Measurements from ENCODE around the gene PLD5.
"Not testable (repeated sequence)": the region's sequence is repeated elsewhere in the genome, so short reads cannot be mapped to it uniquely, and the experiment has no call there.

Gene PLD5

GRCh38 chr1:242416657-242417056, 107.8 kb downstream of the PLD5 start:
- no peak for DNase-seq

GRCh38 chr1:242412921-242413320, 111.6 kb downstream of the PLD5 start:
- no peak for DNase-seq

GRCh38 chr1:242411901-242412300, 112.6 kb downstream of the PLD5 start:
- DNase-seq, result no peak

GRCh38 chr1:242405947-242406346, 118.5 kb downstream of the PLD5 start:
- DNase-seq, result no peak

GRCh38 chr1:242404296-242404695, 120.2 kb downstream of the PLD5 start:
- no peak for DNase-seq

- DNase-seq, result no peak
Observed at GRCh38 chr1:242402956-242403355, 121.5 kb downstream of the PLD5 start.

GRCh38 chr1:242401937-242402336, 122.6 kb downstream of the PLD5 start:
- DNase-seq, result no peak

GRCh38 chr1:242398351-242398750, 126.1 kb downstream of the PLD5 start:
- DNase-seq, result no peak

GRCh38 chr1:242391896-242392295, 132.6 kb downstream of the PLD5 start:
- no peak for DNase-seq

GRCh38 chr1:242376121-242376520, 148.4 kb downstream of the PLD5 start:
- DNase-seq, result not testable (repeated sequence)

GRCh38 chr1:242350446-242350845, 174.1 kb downstream of the PLD5 start:
- DNase-seq, result not testable (repeated sequence)

- DNase-seq, result no peak
Observed at GRCh38 chr1:242349636-242350035, 174.9 kb downstream of the PLD5 start.

- not testable (repeated sequence) for DNase-seq
Observed at GRCh38 chr1:242330865-242331264, 193.6 kb downstream of the PLD5 start.

GRCh38 chr1:242327381-242327780, 197.1 kb downstream of the PLD5 start:
- not testable (repeated sequence) for DNase-seq

GRCh38 chr1:242321981-242322380, 202.5 kb downstream of the PLD5 start:
- DNase-seq, result not testable (repeated sequence)

- no peak for DNase-seq
Observed at GRCh38 chr1:242318140-242318539, 206.4 kb downstream of the PLD5 start.

GRCh38 chr1:242314865-242315264, 209.6 kb downstream of the PLD5 start:
- not testable (repeated sequence) for DNase-seq

- not testable (repeated sequence) for DNase-seq
Observed at GRCh38 chr1:242314085-242314649, 210.3 kb downstream of the PLD5 start.

GRCh38 chr1:242308681-242309080, 215.8 kb downstream of the PLD5 start:
- not testable (repeated sequence) for DNase-seq

GRCh38 chr1:242293781-242294180, 230.7 kb downstream of the PLD5 start:
- DNase-seq, result not testable (repeated sequence)

- DNase-seq, result not testable (repeated sequence)
Observed at GRCh38 chr1:242288067-242288466, 236.4 kb downstream of the PLD5 start.

GRCh38 chr1:242282758-242283485, 241.6 kb downstream of the PLD5 start:
- not testable (repeated sequence) for DNase-seq

- not testable (repeated sequence) for DNase-seq
Observed at GRCh38 chr1:242278406-242278805, 246.1 kb downstream of the PLD5 start.

- not testable (repeated sequence) for DNase-seq
Observed at GRCh38 chr1:242276769-242277168, 247.7 kb downstream of the PLD5 start.

GRCh38 chr1:242267004-242267403, 257.5 kb downstream of the PLD5 start:
- not testable (repeated sequence) for DNase-seq

Data from stimulated activated CD4-positive, alpha-beta T cell treated with anti-CD3 and anti-CD28 coated beads, Interleukin-4, amount 100 ng/mL, for 1 hour (primary cell).